ENCODE measurements around the gene GIMAP5.

- TF ChIP-seq CTCF (IDR thresholded peaks at IDR 0.05; ENCODE audit: poor library complexity, severe bottlenecking) (no peak), REST (IDR thresholded peaks at IDR 0.05; ENCODE audit: borderline replicate concordance) (no peak), TAF1 (IDR thresholded peaks at IDR 0.05; ENCODE audit: low read depth) (no peak), EZH2 (IDR thresholded peaks at IDR 0.05; ENCODE audit: borderline replicate concordance, insufficient read depth, low read length, poor library complexity, severe bottlenecking) (no peak), EP300 (conservative IDR thresholded peaks at IDR 0.05; ENCODE audit: poor library complexity, severe bottlenecking) (no peak), MXI1 (conservative IDR thresholded peaks at IDR 0.05; ENCODE audit: poor library complexity, severe bottlenecking) (no peak), RAD21 (conservative IDR thresholded peaks at IDR 0.05) (no peak)
These were observed 47.0 kb downstream of the GIMAP5 start for GRCh38 chr7:150784120-150784736.
